Measurements from ENCODE around the gene VPS13D.

DNA sequence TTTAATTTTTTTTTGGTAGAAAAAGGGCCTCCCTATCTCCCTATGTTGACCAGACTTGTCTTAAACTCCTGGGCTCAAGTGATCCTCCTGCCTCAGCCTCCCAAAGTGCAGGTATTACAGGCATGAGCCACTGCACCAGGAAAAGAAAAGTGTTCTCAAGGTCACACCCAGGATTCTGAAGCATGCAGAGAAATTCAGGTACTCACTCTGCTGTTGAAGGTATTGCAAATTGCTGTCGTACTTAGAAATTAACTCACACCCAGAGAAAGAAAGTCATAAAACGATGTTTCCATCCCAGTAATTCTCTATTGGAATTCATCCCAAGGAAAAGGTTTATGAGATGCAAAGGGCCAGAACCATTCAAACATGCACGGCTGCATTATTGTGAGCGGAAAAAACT lies 314.5 kb downstream of the VPS13D start:
- TF ChIP-seq POLR2A (IDR thresholded peaks at IDR 0.05; ENCODE audit: low read depth, low read length) (no peak), CTCF (conservative IDR thresholded peaks at IDR 0.05; ENCODE audit: low read depth, low read length) (no peak), CEBPB (IDR thresholded peaks at IDR 0.05; ENCODE audit: low read depth, low read length) (no peak), RAD21 (IDR thresholded peaks at IDR 0.05; ENCODE audit: low read length) (no peak), MAZ (IDR thresholded peaks at IDR 0.05; ENCODE audit: borderline replicate concordance, low read depth, low read length) (no peak), MAFK (IDR thresholded peaks at IDR 0.05; ENCODE audit: low read depth, low read length) (no peak), FOS (IDR thresholded peaks at IDR 0.05; ENCODE audit: low read depth, low read length) (no peak), USF2 (IDR thresholded peaks at IDR 0.05; ENCODE audit: low read depth, low read length) (no peak), MXI1 (IDR thresholded peaks at IDR 0.05; ENCODE audit: borderline replicate concordance, low read depth, low read length) (no peak), RCOR1 (IDR thresholded peaks at IDR 0.05; ENCODE audit: insufficient replicate concordance, low read length) (no peak)
- TF ChIP-seq, protein P1, sequence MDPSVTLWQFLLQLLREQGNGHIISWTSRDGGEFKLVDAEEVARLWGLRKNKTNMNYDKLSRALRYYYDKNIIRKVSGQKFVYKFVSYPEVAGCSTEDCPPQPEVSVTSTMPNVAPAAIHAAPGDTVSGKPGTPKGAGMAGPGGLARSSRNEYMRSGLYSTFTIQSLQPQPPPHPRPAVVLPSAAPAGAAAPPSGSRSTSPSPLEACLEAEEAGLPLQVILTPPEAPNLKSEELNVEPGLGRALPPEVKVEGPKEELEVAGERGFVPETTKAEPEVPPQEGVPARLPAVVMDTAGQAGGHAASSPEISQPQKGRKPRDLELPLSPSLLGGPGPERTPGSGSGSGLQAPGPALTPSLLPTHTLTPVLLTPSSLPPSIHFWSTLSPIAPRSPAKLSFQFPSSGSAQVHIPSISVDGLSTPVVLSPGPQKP (IDR thresholded peaks at IDR 0.05; ENCODE audit: borderline replicate concordance, low read depth, low read length): no peak
